H9 (cell line): Measurements from ENCODE around the gene ARHGEF6. TPM values are rescaled to one million over a fixed set of nuclear protein-coding genes. Genes with fewer than 3 reads are reported as not detected.

Experiments used
- DNase-seq: peaks from one replicate; pipeline ENCODE4 v3.0.0-alpha.2; 2017
- H2AFZ ChIP-seq: one replicate; pipeline ENCODE4 v1.6.1; 2013; ENCODE audit warnings: mild to moderate bottlenecking, low read length, control low read depth, moderate library complexity
- H2AK5ac ChIP-seq: 2 replicates; pipeline ENCODE4 v1.6.1; 2013; ENCODE audit warnings: low read length, control low read depth, mixed read lengths; ENCODE audit not compliant: insufficient read length
- H2BK120ac ChIP-seq: one replicate; pipeline ENCODE4 v1.6.1; 2013; ENCODE audit warnings: low read depth, mild to moderate bottlenecking, low read length, control low read depth, inconsistent platforms; ENCODE audit not compliant: poor library complexity, severe bottlenecking
- H2BK12ac ChIP-seq: 2 replicates; pipeline ENCODE4 v1.6.1; 2013; ENCODE audit warnings: low read length, control low read depth, mixed read lengths, low read depth; ENCODE audit not compliant: insufficient read length
- H2BK15ac ChIP-seq: 2 replicates; pipeline ENCODE4 v1.6.1; 2013; ENCODE audit warnings: low read depth, low read length, control low read depth
- H2BK20ac ChIP-seq: one replicate; pipeline ENCODE4 v1.6.1; 2013; ENCODE audit warnings: low read depth, mild to moderate bottlenecking, low read length, control low read depth, inconsistent platforms; ENCODE audit not compliant: poor library complexity, severe bottlenecking
- H2BK5ac ChIP-seq: 2 replicates; pipeline ENCODE4 v1.6.1; 2013; ENCODE audit warnings: low read length, control low read depth, mixed read lengths; ENCODE audit not compliant: insufficient read length
- H3K14ac ChIP-seq: 2 replicates; pipeline ENCODE4 v1.6.1; 2013; ENCODE audit warnings: low read length, control low read depth; ENCODE audit not compliant: insufficient read depth
- H3K18ac ChIP-seq: 2 replicates; pipeline ENCODE4 v1.6.1; 2013; ENCODE audit warnings: low read depth, mild to moderate bottlenecking, mixed read lengths, low read length, control low read depth; ENCODE audit not compliant: insufficient read length
- H3K23ac ChIP-seq: 2 replicates; pipeline ENCODE4 v1.6.1; 2013; ENCODE audit warnings: low read length, control low read depth, mixed read lengths, low read depth; ENCODE audit not compliant: insufficient read length
- H3K23me2 ChIP-seq: 2 replicates; pipeline ENCODE4 v1.6.1; 2013; ENCODE audit warnings: low read depth, mild to moderate bottlenecking, mixed read lengths, low read length, control low read depth; ENCODE audit not compliant: insufficient read length, poor library complexity, severe bottlenecking
- H3K27ac ChIP-seq: 2 replicates; pipeline ENCODE4 v1.5.1; 2013; ENCODE audit warnings: low read length, control low read depth, mixed read lengths, low read depth; ENCODE audit not compliant: insufficient read length
- H3K27me3 ChIP-seq: 2 replicates; pipeline ENCODE4 v1.6.1; 2013; ENCODE audit warnings: low read length, control low read depth, inconsistent platforms; ENCODE audit not compliant: insufficient read depth
- H3K4ac ChIP-seq: 2 replicates; pipeline ENCODE4 v1.6.1; 2013; ENCODE audit warnings: low read depth, mild to moderate bottlenecking, control low read depth, inconsistent platforms, low read length, moderate library complexity
- H3K4me1 ChIP-seq: 2 replicates; pipeline ENCODE4 v1.6.1; 2013; ENCODE audit warnings: low read length, control low read depth, inconsistent platforms; ENCODE audit not compliant: insufficient read depth
- H3K4me2 ChIP-seq: 2 replicates; pipeline ENCODE4 v1.6.1; 2013; ENCODE audit warnings: low read length, control low read depth, mixed read lengths; ENCODE audit not compliant: insufficient read length, insufficient read depth
- H3K56ac ChIP-seq: 2 replicates; pipeline ENCODE4 v1.6.1; 2013; ENCODE audit warnings: low read depth, mild to moderate bottlenecking, mixed read lengths, low read length, control low read depth; ENCODE audit not compliant: insufficient read length
- H3K79me1 ChIP-seq: 2 replicates; pipeline ENCODE4 v1.6.1; 2013; ENCODE audit warnings: low read depth, mild to moderate bottlenecking, moderate library complexity, low read length, control low read depth, inconsistent platforms; ENCODE audit not compliant: insufficient read depth, poor library complexity, severe bottlenecking
- H3K79me2 ChIP-seq: 2 replicates; pipeline ENCODE4 v1.6.1; 2013; ENCODE audit warnings: low read length, control low read depth, inconsistent platforms; ENCODE audit not compliant: insufficient read depth
- H3K9ac ChIP-seq: 2 replicates; pipeline ENCODE4 v1.6.1; 2013; ENCODE audit warnings: low read length, control low read depth, mixed read lengths; ENCODE audit not compliant: insufficient read length; ENCODE audit errors: extremely low read depth
- H3K9me3 ChIP-seq: one replicate; pipeline ENCODE4 v1.6.1; 2013; ENCODE audit warnings: low read depth, low read length, inconsistent platforms; ENCODE audit not compliant: control insufficient read depth
- H3T11ph ChIP-seq: one replicate; pipeline ENCODE4 v1.6.1; 2013; ENCODE audit warnings: mild to moderate bottlenecking, low read length, control low read depth, inconsistent platforms
- H4K20me1 ChIP-seq: one replicate; pipeline ENCODE4 v1.6.1; 2013; ENCODE audit not compliant: control insufficient read depth, insufficient read length, insufficient read depth
- H4K5ac ChIP-seq: 2 replicates; pipeline ENCODE4 v1.6.1; 2013; ENCODE audit warnings: low read depth, mild to moderate bottlenecking, mixed read lengths, low read length, control low read depth; ENCODE audit not compliant: insufficient read length
- H4K8ac ChIP-seq: replicated peaks from 2 replicates; pipeline ENCODE4 v1.6.1; 2013; ENCODE audit warnings: low read length, control low read depth, mixed read lengths, low read depth; ENCODE audit not compliant: insufficient read length
- H4K91ac ChIP-seq: 2 replicates; pipeline ENCODE4 v1.6.1; 2013; ENCODE audit warnings: low read depth, mild to moderate bottlenecking, moderate library complexity, mixed read lengths, low read length, control low read depth; ENCODE audit not compliant: insufficient read length
- H3K27ac Mint-ChIP-seq, 3 experiments: 2 replicates in 2 of 3; 3 replicates in 1 of 3; pipeline ENCODE4 v1.8.0; 2020 to 2021; ENCODE audit warnings: mixed read lengths in 3 of 3, mild to moderate bottlenecking in 1 of 3, moderate library complexity in 1 of 3
- H3K27me3 Mint-ChIP-seq: 2 replicates; pipeline ENCODE4 v1.8.0; 2021; ENCODE audit warnings: low read depth, mild to moderate bottlenecking, moderate library complexity, mixed read lengths
- H3K36me3 Mint-ChIP-seq, 3 experiments: 2 replicates in 2 of 3; 3 replicates in 1 of 3; pipeline ENCODE4 v1.8.0; 2020 to 2021; ENCODE audit warnings: low read depth in 3 of 3, mixed read lengths in 3 of 3; ENCODE audit not compliant: insufficient read depth in 1 of 3
- H3K4me1 Mint-ChIP-seq, 2 experiments: 2 replicates each; pipeline ENCODE4 v1.8.0; 2020; ENCODE audit warnings: mixed read lengths in 2 of 2
- H3K4me3 Mint-ChIP-seq, 2 experiments: 2 replicates in 1 of 2; 3 replicates in 1 of 2; pipeline ENCODE4 v1.8.0; 2020 to 2021; ENCODE audit warnings: mild to moderate bottlenecking in 2 of 2, mixed read lengths in 2 of 2, moderate library complexity in 1 of 2
- H3K9me3 Mint-ChIP-seq, 2 experiments: 2 replicates in 1 of 2; 3 replicates in 1 of 2; pipeline ENCODE4 v1.8.0; 2020; ENCODE audit warnings: mild to moderate bottlenecking in 2 of 2, mixed read lengths in 2 of 2, moderate library complexity in 1 of 2
- WGBS: extraction: QIAGEN DNeasy Blood & Tissue Kit; methylation state at CpG from one replicate; pipeline ENCODE4 v1.1.7; 2013; ENCODE audit warnings: missing lambda C conversion rate, low lambda C conversion rate, mixed read lengths; ENCODE audit not compliant: insufficient read length; ENCODE audit errors: extremely low coverage; 5-methylcytosine and 5-hydroxymethylcytosine counted together
- total RNA-seq: library from RNA; stranded (reverse); gene quantifications from 2 replicates; pipeline ENCODE4 v1.2.1, GENCODE V29; 2021
- TF ChIP-seq, protein P1 (sequence below): fragments of 200-600 bp; sonication (generic); conservative IDR thresholded peaks from 3 replicates; pipeline ENCODE4 v1.8.0; 2021; ENCODE audit warnings: antibody characterized with exemption, mild to moderate bottlenecking

ARHGEF6 gene
- total RNA-seq, 1 experiment from 2014 or later = 3.6 TPM

DNA sequence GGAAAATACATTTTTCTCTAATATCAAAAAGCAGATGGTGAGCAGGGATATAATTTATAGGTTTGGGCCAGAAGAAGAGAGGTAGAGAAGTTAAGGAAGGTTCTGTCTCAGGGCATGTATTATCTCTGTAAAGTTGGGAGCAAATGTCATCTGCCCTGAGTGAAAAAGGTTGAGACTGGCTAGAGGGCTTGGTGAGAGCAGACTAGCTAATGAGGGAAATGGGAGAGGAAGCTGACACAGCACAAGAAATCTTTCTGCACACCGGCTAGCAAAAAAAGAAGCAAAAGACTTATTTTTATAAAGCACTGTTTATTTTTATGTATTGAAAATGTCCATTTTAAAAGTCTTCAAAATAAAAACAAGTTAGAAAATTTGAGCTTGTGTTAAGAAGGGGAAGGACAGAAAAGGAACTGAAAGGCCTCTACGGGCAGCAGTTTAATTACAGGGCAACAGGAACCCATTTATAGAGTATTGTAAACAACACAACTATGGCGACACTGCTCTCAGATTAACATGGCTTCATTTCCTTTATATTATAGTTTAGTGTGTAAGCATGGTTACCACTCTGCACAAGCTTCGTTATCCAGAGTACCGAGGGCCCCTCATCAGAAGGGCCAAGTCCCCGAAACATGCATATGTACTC, 115.4 kb downstream of the ARHGEF6 start:
- Histone ChIP-seq H2BK15ac (no peak overlapping the region), H4K5ac (no peak overlapping the region), H3T11ph (no peak overlapping the region), H3K23me2 (no peaks in the 10 kb centered on the region), H4K91ac (no peak overlapping the region), H3K79me1 (no peaks in the 10 kb centered on the region), H3K18ac (no peak overlapping the region), H3K56ac (no peak overlapping the region), H3K27ac (no peak overlapping the region), H3K27me3 (no peaks in the 10 kb centered on the region), H3K9me3 (peaks cover 64% of the 10 kb centered on the region), H3K14ac (no peak overlapping the region), H2BK5ac (no peak overlapping the region), H3K4me2 (no peak overlapping the region), H3K23ac (no peak overlapping the region), H4K8ac (no peak overlapping the region), H3K4me1 (no peaks in the 10 kb centered on the region), H2BK120ac (no peak overlapping the region), H3K79me2 (no peaks in the 10 kb centered on the region), H4K20me1 (no peaks in the 10 kb centered on the region), H3K4ac (no peak overlapping the region), H2BK12ac (no peak overlapping the region), H2BK20ac (no peak overlapping the region), H2AFZ (no peak overlapping the region), H2AK5ac (no peak overlapping the region), H3K9ac (no peak overlapping the region)
- Mint-ChIP-seq H3K27me3 (peaks cover 3% of the 10 kb centered on the region; the same call in 1 of the 2 replicates), H3K27ac (no peak overlapping the region), H3K9me3 (peaks cover 59 to 61% of the 10 kb centered on the region in 2 experiments), H3K4me3 (no peak overlapping the region), H3K36me3 (peaks cover 0 to 9% (median 3%) of the 10 kb centered on the region in 3 experiments; a peak in 5 of 7 replicates), H3K4me1 (no peaks in the 10 kb centered on the region)
- TF ChIP-seq, protein P1, sequence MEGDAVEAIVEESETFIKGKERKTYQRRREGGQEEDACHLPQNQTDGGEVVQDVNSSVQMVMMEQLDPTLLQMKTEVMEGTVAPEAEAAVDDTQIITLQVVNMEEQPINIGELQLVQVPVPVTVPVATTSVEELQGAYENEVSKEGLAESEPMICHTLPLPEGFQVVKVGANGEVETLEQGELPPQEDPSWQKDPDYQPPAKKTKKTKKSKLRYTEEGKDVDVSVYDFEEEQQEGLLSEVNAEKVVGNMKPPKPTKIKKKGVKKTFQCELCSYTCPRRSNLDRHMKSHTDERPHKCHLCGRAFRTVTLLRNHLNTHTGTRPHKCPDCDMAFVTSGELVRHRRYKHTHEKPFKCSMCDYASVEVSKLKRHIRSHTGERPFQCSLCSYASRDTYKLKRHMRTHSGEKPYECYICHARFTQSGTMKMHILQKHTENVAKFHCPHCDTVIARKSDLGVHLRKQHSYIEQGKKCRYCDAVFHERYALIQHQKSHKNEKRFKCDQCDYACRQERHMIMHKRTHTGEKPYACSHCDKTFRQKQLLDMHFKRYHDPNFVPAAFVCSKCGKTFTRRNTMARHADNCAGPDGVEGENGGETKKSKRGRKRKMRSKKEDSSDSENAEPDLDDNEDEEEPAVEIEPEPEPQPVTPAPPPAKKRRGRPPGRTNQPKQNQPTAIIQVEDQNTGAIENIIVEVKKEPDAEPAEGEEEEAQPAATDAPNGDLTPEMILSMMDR = no peak
- no peak for DNase-seq
- no CpG with 5 or more reads among the region's 6 CpGs for WGBS
